Measurements from ENCODE around the gene MAPKAPK3.
A peak's percentile ranks its signal among the peaks of the same experiment; 100 is the strongest.

MAPKAPK3 gene

GRCh38 chr3:50609071-50609762, 7.7 kb upstream of the MAPKAPK3 start:
- no peak for DNase-seq

DNA sequence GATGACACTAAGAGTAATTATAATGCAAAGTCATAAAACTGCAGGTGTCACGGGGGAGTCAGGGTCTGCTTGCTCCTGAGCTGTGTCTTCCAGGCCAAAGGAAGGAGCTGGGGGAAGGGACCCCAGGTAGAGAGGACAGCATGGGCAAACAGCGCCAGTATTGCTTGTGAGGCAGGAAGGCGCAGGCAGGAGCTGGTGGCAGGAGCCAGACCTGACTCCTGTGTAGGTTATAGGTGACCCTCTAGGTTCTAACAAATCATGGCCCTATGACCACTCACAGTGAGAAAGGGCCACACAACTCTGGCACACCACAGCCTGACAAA, 7.2 kb upstream of the MAPKAPK3 start:
- DNase-seq, result no peak

DNA sequence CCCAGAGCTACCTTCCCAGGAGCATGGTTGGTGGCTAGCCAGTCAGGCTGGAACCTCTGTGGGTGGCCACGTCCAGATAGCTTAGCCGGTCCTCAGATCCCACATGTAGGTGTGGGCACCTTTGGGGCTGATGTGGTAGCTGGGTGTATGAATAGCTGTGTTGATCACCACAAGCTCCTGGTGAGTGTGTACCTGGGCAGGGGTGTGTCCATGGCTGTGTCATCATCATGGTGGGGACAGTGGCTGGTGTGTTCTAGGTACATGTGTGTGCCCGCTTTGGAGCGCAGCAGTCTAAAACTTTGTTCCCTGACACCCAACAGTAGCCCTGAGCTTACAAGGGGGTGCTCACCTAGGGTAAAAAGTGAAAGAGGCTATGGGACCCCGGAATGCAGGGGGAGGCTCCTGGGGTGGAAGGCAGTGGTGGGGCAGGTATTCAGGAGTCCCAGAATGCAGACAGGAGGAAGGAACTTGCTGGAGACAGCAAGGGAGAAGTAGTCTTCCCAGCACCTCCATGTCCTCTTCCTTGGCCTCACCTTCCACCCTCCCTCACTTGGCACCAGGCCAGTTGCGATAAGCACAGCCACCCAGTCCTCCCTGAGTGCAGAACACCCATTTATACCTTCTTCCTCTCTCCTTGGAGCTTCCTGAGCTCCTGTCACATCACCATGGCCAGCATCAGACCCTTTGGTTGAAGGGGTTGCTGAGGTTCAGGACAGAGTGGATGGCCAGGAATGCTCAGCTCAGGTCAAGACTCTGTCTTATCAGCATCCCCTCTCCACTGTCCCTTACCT, 6.6 kb upstream of the MAPKAPK3 start:
- no peak for DNase-seq

DNA sequence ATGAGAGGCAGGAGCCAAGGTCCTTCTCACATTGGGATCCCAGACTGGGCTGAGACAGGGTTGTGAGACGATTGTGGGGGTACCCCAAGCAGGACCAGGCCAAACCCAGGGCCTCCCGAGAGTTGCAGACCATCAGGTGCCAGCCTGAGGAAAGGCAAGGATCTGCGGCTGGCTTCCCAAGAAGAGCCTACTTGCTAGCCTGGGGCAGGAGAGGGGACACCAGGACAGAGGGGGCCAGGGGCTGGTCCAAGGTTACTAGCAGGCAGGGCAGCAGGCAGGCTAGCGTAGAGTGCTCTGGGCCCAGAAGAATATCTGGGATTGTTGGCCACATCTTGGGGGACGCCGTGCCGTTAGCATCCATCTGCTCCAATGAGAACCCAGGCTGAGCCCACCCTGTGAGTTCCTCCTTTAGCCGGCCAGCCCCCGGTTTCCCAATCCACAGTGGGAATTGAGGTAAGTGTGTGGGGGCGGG, 5.9 kb upstream of the MAPKAPK3 start:
- DNase-seq, result no peak

DNA sequence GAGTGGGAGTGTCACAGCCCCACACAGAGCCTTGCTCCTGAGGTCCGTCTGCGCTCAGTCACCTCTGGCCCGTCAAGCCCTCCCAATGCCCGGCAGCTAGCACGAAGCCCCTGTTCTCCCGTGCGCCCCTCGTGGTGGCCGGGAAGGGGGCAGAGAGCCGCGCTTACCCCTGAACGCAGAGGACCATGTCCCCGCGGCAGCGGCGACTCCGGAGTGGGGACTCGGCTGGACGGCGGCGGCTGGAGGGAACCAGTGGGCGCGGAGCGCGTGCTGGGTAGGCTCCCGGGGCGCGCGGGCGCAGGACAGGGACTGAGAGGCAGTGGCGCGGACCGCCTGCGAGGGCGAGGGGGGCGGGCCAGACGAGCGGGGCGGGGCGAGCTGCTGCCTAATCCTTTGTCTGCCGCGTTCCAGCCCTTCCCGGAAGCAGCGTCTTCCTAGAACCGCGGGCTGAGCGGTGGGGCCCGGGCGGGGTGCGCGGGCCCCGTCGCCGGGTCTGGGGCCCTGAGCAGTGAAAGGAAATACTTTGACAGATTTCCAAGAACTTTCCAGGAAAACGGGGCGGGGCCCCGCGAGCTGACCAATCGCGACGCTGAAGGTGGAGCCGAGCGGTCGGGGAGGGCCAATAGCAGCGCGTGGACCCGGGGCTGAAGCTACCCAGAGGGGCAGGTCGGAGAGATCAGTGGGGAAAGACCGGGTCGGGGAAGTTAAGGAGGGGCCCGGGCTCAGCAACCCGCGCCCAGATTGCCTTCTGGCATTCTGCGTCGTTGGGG, 5.3 kb upstream of the MAPKAPK3 start, which contains the start of gene CISH:
Gene CISH, minus strand, starts transcription at position 311 of the 770 bp plus-strand sequence. Its CDS starts 124 bp downstream, at position 187.
- peak; percentile 50 for DNase-seq

DNA sequence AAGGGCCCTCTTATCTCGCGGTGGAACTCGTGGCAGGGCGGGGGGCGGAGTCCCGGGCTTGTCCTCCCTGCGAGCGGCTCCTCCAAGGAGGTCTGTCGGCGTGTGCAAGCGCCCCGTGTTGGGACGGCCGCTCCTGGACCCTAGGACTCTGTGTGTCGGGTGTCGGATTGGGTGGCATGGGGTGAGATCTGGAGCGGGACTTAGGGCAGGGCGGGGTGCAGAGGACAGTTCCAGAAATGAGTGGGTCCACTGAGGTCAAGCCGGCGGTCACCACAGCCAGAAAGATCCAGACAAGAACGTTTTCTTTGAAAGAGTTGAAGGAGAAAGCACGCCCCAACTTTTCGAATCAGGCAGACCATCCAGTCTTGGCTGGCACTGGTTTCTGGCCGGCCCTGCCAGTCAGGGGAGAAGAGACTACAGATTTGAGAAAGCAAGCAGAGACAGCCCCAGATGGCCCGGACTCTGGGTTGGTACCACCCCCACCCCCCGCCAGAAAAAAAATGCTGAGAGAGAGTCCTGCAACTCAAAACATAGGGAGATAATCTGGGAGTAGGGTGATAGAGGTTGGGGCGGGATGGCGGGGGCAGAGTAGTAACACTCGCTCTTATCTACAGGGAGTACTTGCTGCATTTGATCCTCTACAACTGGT, 4.6 kb upstream of the MAPKAPK3 start:
- no peak for DNase-seq

GRCh38 chr3:50612970-50613846, 3.7 kb upstream of the MAPKAPK3 start:
- no peak for DNase-seq

GRCh38 chr3:50615190-50615589, 1.8 kb upstream of the MAPKAPK3 start:
- no peak for DNase-seq

DNA sequence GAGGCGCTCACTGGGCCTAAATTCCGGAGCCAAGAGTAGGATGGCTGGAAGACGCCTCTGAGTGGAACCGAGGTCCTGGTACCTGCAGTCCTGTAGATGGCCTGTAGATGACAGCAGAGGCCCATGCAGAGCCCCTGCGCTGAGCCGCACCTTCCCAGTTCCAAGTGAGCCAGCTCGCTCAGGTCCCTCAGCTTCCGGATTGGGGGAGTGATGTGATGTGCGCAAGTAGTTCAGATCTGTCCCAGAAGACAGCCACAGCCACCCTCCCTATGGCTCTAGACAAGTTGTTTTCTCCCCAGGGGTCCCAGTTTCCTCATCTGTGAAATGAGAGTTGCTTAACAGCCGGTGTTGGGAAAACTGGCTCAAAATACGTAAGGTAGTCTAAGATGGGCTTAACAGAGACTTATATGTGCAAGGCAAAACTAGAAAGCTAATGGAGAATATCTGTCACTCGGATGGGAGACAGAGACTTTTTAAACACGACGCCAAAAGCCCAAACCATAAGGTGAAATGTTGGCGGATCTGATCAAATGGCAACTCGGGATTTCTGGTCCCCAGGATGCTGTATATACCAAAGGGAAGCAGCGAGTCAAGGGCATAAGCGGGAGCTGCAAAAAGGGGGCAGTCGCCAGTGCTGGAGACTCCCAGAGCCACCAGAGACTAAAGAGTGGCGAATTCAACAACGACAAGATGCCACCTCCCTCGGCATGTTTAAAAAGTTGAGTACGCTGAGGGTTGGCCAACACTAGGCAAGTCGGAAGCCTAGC, 765 bp upstream of the MAPKAPK3 start:
- DNase-seq, result peak; percentile 31

- DNase-seq, result no peak
Measured at GRCh38 chr3:50616770-50617095, 218 bp upstream of the MAPKAPK3 start.

- no peak for DNase-seq
Measured at GRCh38 chr3:50617911-50618481, 1.0 kb downstream of the MAPKAPK3 start.

GRCh38 chr3:50620420-50620819, 3.5 kb downstream of the MAPKAPK3 start:
- DNase-seq, result no peak

DNA sequence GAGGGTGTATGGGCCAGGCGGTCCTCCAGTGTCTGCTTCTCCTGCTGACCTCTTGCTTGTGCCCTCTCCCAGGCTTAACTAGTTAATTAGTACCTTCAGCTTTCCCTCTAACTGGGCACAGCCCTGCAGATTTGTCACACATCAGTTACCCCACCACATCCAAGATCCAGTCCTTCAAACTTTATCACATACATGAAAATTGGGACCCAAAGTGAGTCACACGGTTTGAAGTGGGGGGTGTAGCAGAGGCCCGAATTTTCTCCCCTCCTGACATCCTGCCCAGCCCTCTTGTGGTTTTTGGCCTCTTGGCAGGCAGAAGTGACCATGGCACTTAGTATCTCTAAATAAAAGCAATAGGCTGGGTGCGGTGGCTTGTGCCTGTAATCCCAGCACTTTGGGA, 3.9 kb downstream of the MAPKAPK3 start:
- DNase-seq, result no peak

GRCh38 chr3:50622881-50623280, 5.9 kb downstream of the MAPKAPK3 start:
- no peak for DNase-seq

- DNase-seq, result no peak
Measured at GRCh38 chr3:50623840-50624474, 7.0 kb downstream of the MAPKAPK3 start.

DNA sequence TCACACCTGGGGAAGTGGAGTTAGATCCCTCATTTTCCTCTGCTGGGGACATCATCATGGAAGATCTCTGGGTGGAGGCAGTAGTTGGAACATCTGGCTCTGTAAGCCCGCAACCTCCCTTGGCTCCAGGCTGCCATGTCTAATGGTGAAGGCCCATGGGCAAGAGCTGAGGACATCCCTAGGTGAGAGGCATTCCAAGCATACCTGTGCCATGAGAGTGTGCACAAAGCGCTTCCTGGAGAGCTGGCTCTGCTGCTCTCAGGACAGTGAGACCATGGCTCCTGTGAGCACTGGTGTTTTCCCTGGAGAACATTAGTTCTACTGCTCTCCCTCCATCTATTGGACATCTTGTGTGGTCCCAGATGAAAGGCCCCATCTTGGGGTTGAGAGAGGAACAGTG, 7.7 kb downstream of the MAPKAPK3 start:
- no peak for DNase-seq

DNA sequence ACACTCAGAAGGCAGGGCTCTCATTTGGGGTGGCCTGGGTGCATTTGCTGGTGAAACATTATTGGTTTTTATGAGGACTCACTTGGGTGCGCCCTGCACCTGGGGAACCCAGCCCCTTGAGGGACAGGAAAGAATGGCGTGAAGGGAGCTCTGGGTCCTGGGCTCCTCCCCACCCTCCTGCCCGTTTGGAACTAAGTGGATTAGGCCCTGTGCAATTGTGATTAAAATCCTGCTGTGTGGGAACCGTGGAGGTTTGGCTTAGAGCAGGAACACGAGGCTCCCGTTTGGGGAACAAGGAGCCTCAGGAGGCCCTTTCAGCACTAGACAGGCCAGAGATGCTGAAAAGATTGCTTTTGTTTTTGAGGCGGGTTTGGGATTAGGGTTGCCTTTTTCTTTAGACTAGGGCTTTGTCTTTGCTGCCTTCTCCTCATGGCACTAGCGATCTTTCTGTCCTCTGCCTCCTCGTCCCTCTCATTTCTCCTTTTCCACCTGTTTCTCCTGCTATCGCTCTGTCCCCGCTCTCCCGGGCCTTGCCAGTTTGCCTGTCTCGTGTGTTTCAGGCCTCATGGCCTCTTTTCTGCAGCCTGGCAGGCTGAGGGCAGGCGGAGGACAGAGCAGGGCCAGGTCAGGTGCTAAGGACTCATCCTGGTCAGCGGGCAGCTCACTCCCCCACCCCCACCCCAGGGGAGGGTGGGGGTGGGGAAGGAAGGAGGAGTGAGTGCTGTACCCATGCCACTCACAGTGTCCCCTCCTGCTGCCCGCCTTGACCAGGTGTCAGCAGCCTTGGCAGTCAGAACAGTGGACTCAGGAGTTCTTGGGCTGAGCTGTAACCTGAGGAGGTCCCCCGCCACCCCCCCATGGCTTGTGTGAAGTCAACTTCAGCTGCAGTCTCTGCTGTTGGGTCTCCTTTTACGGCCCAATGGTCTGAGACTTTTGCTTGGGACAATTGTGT, 8.6 kb downstream of the MAPKAPK3 start:
- DNase-seq, result no peak

DNA sequence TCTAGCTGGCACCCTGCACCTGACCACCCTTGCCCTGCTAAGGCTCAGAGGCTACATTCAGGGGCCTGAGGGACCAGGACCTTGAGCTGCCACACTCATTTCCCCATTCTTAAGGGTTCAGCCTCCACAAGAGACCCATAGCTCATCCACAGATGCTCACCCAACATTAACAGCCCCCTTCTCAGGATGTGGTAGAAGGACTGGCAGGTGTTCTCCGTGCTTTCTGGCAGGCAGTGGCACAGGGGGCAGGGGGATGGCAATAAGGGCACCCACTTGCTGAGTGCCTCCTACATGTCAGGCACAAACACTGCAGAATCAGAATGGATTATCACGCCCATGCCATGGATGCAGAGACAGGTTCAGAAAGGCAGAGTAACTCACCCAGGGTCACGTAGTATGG, 9.4 kb downstream of the MAPKAPK3 start:
- no peak for DNase-seq

GRCh38 chr3:50627407-50628051, 10.6 kb downstream of the MAPKAPK3 start:
- no peak for DNase-seq

Measured in NCI-H1694 treated with DMSO at 0.1 percent for 48 hours (cell line).